Measurements from ENCODE around the gene SLC41A3.

DNA sequence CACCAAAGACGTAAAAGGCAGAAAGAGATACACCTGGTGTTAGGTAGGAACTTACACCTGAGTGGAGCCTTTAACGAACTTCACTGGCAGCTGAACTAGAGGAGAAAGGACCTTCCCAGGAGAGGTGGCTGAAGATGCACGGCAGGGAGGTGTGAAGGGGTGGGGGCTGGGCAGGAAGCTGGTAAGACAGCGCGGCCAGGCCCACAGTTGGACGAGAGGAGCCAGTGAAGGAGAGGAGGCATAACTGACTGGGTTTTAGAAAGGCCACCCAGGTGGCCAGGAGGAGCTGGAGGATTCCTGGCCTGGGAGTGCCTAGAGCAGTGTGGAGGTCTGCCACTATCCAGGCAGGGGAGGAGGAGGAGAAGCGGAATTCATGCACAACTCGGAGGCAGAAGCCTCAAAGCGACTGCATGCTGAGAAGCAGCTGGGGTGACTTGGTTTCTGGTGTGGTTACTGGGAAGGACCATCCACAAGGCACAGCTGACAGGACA is 51.9 kb downstream of the SLC41A3 start:
- TF ChIP-seq, protein P1, sequence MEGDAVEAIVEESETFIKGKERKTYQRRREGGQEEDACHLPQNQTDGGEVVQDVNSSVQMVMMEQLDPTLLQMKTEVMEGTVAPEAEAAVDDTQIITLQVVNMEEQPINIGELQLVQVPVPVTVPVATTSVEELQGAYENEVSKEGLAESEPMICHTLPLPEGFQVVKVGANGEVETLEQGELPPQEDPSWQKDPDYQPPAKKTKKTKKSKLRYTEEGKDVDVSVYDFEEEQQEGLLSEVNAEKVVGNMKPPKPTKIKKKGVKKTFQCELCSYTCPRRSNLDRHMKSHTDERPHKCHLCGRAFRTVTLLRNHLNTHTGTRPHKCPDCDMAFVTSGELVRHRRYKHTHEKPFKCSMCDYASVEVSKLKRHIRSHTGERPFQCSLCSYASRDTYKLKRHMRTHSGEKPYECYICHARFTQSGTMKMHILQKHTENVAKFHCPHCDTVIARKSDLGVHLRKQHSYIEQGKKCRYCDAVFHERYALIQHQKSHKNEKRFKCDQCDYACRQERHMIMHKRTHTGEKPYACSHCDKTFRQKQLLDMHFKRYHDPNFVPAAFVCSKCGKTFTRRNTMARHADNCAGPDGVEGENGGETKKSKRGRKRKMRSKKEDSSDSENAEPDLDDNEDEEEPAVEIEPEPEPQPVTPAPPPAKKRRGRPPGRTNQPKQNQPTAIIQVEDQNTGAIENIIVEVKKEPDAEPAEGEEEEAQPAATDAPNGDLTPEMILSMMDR (conservative IDR thresholded peaks at IDR 0.05 in 1 of 2, IDR thresholded peaks at IDR 0.05 in 1 of 2; ENCODE audit: low read depth in 1 of 2, low read length in 2 of 2): no peak
- TF ChIP-seq EZH2 (IDR thresholded peaks at IDR 0.05; ENCODE audit: low read length, missing control alignments): no peak
